ENCODE results near the gene SEMA3F. TPM values are rescaled to one million over a fixed set of nuclear protein-coding genes. Genes with fewer than 3 reads are reported as not detected.

The SEMA3F gene
- total RNA-seq, 1 experiment from 2014 or later, result 3.9 TPM

- Histone ChIP-seq H3K27me3 (replicated peaks; ENCODE audit: insufficient read depth, low read depth, low read length, poor library complexity) (no peaks in the 10 kb centered on the region), H3K4me1 (ENCODE audit: insufficient read depth, low read length, poor library complexity, severe bottlenecking) (peaks cover 40% of the 10 kb centered on the region), H3K36me3 (ENCODE audit: insufficient read depth, low read length, poor library complexity, severe bottlenecking) (no peaks in the 10 kb centered on the region), H3K27ac (ENCODE audit: low read depth, low read length, poor library complexity, severe bottlenecking) (peak overlapping the region; percentile 37), H3K9me3 (ENCODE audit: low read depth, low read length, poor library complexity, severe bottlenecking) (no peaks in the 10 kb centered on the region), H3K4me3 (ENCODE audit: low read depth, low read length, poor library complexity, severe bottlenecking) (no peak overlapping the region)
- no peak for DNase-seq (ENCODE audit: low spot score)
- intact Hi-C loops (cut with micrococcal nuclease; ENCODE audit: unreplicated experiment), result no loop called here
- ChIA-PET POLR2A (ENCODE audit: low non-redundant PET) (no interaction called here), CTCF (no interaction called here)
- no peak for TF ChIP-seq CTCF (conservative IDR thresholded peaks at IDR 0.05; ENCODE audit: low read depth, low read length)
- no peak for TF ChIP-seq EZH2 (IDR thresholded peaks at IDR 0.05; ENCODE audit: borderline replicate concordance, low read depth, low read length, poor library complexity, severe bottlenecking)
- BruUV-seq (replicated peaks), result no TSS peak
These were observed 15.8 kb upstream of the SEMA3F start for GRCh38 chr3:50139308-50139707.

- Histone ChIP-seq H3K27ac (ENCODE audit: low read depth, low read length, poor library complexity, severe bottlenecking) (peak overlapping the region; percentile 37), H3K9me3 (ENCODE audit: low read depth, low read length, poor library complexity, severe bottlenecking) (no peaks in the 10 kb centered on the region), H3K27me3 (replicated peaks; ENCODE audit: insufficient read depth, low read depth, low read length, poor library complexity) (no peaks in the 10 kb centered on the region), H3K36me3 (ENCODE audit: insufficient read depth, low read length, poor library complexity, severe bottlenecking) (no peaks in the 10 kb centered on the region), H3K4me1 (ENCODE audit: insufficient read depth, low read length, poor library complexity, severe bottlenecking) (peaks cover 40% of the 10 kb centered on the region), H3K4me3 (ENCODE audit: low read depth, low read length, poor library complexity, severe bottlenecking) (no peak overlapping the region)
- BruUV-seq (replicated peaks), result no TSS peak
- DNase-seq (ENCODE audit: low spot score), result no peak
- no peak for TF ChIP-seq CTCF (conservative IDR thresholded peaks at IDR 0.05; ENCODE audit: low read depth, low read length)
- TF ChIP-seq EZH2 (IDR thresholded peaks at IDR 0.05; ENCODE audit: borderline replicate concordance, low read depth, low read length, poor library complexity, severe bottlenecking), result no peak
- intact Hi-C loops (cut with micrococcal nuclease; ENCODE audit: unreplicated experiment), result no loop called here
- ChIA-PET CTCF (no interaction called here), POLR2A (ENCODE audit: low non-redundant PET) (no interaction called here)
These were observed 15.3 kb upstream of the SEMA3F start for GRCh38 chr3:50139718-50140423.

GRCh38 chr3:50140990-50141389 lies 14.1 kb upstream of the SEMA3F start:
- Histone ChIP-seq H3K4me3 (ENCODE audit: low read depth, low read length, poor library complexity, severe bottlenecking) (no peak overlapping the region), H3K27ac (ENCODE audit: low read depth, low read length, poor library complexity, severe bottlenecking) (no peak overlapping the region), H3K27me3 (replicated peaks; ENCODE audit: insufficient read depth, low read depth, low read length, poor library complexity) (no peaks in the 10 kb centered on the region), H3K36me3 (ENCODE audit: insufficient read depth, low read length, poor library complexity, severe bottlenecking) (no peaks in the 10 kb centered on the region), H3K9me3 (ENCODE audit: low read depth, low read length, poor library complexity, severe bottlenecking) (no peaks in the 10 kb centered on the region), H3K4me1 (ENCODE audit: insufficient read depth, low read length, poor library complexity, severe bottlenecking) (peaks cover 40% of the 10 kb centered on the region)
- TF ChIP-seq EZH2 (IDR thresholded peaks at IDR 0.05; ENCODE audit: borderline replicate concordance, low read depth, low read length, poor library complexity, severe bottlenecking), result no peak
- no peak for TF ChIP-seq CTCF (conservative IDR thresholded peaks at IDR 0.05; ENCODE audit: low read depth, low read length)
- DNase-seq (ENCODE audit: low spot score), result no peak
- ChIA-PET POLR2A (ENCODE audit: low non-redundant PET) (no interaction called here), CTCF (no interaction called here)
- intact Hi-C loops (cut with micrococcal nuclease; ENCODE audit: unreplicated experiment), result no loop called here
- no TSS peak for BruUV-seq (replicated peaks)

Data from A673 (cell line).